NB4 (cell line): ENCODE data around the gene CHMP2A.

Experiments
- DNase-seq: peaks from one replicate; pipeline ENCODE4 v3.0.0; 2010; ENCODE audit warnings: low read depth
- H3K4me3 ChIP-seq: one replicate; pipeline ENCODE4 v1.5.1; 2011; ENCODE audit warnings: mild to moderate bottlenecking, low read depth, low read length, moderate library complexity
- MYC ChIP-seq: IDR thresholded peaks from 2 replicates; pipeline ENCODE4 v1.6.1; 2011; ENCODE audit warnings: low read depth, low read length
- POLR2A ChIP-seq: IDR thresholded peaks from 2 replicates; pipeline ENCODE4 v1.6.1; 2011; ENCODE audit warnings: mild to moderate bottlenecking; ENCODE audit not compliant: insufficient read length; ENCODE audit errors: extremely low read depth
- TF ChIP-seq, protein P1 (sequence below): IDR thresholded peaks from 2 replicates; pipeline ENCODE4 v1.6.1; 2011; ENCODE audit warnings: low read depth, low read length
- TF ChIP-seq, protein P2 (sequence below): IDR thresholded peaks from one replicate; pipeline ENCODE4 v1.5.1; 2012; ENCODE audit warnings: low read depth, low read length

Gene CHMP2A

DNA sequence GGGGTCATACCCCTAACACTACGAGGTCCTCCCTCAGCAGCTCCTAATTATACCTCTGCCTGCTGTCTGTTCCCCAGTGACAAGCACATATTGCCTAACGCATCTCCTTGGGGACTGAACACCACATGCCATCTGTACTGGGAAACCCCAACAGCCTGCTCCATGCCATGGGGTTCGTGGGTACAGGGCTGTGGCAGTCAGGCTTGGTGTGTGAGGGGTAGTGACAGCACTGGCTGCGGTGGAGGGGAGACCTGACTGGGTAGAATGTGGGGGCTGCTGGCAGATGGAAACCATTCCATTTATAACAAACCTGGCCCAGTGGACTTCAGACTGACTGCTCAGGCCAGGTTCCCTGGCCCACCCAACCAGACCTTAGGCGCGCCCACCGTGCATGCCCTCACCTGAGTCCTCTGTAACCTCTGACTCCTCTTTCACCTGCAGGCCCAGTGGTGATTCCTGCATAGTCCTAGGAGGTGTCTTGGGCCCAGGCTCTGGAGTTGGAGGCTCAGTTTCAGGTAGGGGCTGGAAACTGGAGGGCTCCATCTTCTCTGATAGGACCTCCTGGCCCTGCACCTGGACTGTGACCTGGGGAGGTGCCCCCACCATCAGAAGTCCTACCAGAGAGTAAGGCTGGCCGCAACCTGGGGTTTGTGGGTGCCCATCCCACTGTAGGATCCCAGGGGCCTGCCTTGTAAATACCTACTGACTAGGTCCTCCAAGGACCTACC lies 15.2 kb upstream of the CHMP2A start:
- H3K4me3 ChIP-seq: peak overlapping the region; percentile 37
- TF ChIP-seq MYC: peak; percentile 52; the same call in 1 of the 2 replicates
- TF ChIP-seq, protein P1, sequence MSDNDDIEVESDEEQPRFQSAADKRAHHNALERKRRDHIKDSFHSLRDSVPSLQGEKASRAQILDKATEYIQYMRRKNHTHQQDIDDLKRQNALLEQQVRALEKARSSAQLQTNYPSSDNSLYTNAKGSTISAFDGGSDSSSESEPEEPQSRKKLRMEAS: peak; percentile 17; the same call in 1 of the 2 replicates
- TF ChIP-seq, protein P2, sequence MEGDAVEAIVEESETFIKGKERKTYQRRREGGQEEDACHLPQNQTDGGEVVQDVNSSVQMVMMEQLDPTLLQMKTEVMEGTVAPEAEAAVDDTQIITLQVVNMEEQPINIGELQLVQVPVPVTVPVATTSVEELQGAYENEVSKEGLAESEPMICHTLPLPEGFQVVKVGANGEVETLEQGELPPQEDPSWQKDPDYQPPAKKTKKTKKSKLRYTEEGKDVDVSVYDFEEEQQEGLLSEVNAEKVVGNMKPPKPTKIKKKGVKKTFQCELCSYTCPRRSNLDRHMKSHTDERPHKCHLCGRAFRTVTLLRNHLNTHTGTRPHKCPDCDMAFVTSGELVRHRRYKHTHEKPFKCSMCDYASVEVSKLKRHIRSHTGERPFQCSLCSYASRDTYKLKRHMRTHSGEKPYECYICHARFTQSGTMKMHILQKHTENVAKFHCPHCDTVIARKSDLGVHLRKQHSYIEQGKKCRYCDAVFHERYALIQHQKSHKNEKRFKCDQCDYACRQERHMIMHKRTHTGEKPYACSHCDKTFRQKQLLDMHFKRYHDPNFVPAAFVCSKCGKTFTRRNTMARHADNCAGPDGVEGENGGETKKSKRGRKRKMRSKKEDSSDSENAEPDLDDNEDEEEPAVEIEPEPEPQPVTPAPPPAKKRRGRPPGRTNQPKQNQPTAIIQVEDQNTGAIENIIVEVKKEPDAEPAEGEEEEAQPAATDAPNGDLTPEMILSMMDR: no peak
- peak; percentile 79 for DNase-seq

DNA sequence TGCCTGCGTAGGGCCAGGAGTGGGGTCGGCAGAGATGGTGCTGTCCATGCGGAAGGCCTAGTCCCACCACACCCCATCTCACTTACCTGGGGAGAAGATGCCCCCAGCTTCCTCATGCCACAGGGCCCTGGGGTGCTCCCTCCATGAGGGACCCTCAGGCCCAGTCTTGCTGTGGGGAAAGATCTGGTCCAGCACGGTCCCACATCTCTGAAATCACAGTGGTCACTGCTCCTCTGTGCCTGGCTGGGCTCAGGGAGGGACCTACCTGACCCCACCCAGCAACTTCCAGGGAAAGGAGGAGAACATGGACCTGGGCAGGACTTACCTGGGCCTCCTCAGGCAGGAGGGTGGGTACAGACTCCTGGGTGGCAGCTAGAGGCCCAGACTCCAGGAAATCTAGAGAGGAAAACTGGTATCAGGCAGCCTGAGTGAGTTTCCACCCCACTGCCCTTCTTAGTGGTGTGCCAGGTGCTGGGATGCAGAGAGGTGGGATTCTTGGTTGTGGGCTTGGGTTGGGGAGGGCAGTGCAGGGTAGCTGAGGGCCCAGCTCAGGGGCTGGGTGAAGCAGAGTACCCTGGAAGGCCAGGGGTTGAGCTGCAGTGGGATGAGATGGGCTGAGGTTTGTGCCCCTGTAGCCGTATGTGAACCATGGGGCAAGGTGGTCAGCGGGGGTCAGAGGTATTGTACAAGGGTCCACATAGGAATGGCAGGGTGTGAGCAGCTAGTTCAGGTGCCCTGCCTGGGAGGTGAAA lies 14.5 kb upstream of the CHMP2A start:
- H3K4me3 ChIP-seq: no peak overlapping the region
- TF ChIP-seq POLR2A (no peak), MYC (no peak)
- TF ChIP-seq, protein P1: no peak
- TF ChIP-seq, protein P2: no peak
- DNase-seq: no peak

DNA sequence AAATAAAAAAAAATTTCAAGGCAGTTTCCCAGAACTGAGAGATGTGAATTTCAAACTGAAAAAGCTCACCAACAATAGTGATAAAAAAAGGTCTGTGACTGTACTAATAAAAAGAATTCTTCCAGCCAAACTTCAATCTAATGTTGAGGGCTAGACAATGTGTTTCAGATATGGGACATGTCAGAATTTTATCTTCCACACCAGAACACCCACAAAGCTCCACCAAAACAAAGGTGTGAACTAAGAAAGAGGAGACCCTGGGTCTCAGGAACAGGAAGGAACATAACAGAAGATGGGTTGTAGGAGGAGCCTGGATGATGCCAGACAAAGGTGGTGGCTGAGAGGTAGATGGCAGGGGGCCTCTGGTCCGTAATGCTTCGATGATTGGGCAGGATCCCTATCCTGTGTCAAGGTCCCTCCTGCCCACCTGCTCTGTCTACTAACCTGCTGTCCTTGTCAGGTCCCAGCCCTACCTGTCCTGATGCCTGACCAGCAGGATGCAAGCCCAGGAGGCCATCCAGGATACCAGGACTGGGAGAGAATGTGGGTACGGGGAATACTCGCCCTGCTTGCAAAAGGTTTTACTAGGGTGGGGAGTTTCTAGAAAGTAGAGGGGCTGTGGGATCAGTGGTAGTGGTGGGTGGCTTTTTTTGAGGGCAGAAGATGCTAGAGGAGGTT lies 13.7 kb upstream of the CHMP2A start:
- no peak overlapping the region for H3K4me3 ChIP-seq
- DNase-seq: no peak
- TF ChIP-seq MYC: no peak
- no peak for TF ChIP-seq POLR2A
- TF ChIP-seq, protein P1: no peak
- TF ChIP-seq, protein P2: no peak

DNA sequence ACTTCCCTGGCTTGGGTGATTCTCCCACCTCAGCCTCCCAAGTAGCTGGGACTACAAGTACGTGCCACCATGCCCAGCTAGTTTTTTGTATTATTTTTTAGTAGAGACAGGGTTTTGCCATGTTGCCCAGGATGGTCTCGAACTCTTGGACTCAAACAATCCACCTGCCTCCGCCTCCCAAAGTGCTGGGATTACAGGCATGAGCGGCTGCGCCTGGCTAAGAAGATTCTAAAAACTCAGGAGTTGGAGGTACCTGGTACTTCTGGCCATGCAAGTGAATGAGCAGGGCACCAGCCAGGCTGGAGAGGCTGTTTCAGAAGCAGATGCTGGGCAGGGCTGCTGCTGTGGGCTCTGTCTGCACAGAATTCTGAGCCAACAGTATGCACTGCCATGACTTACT lies 12.1 kb upstream of the CHMP2A start:
- no peak overlapping the region for H3K4me3 ChIP-seq
- DNase-seq: no peak
- no peak for TF ChIP-seq POLR2A
- TF ChIP-seq, protein P2: no peak
- TF ChIP-seq, protein P1: no peak
- TF ChIP-seq MYC: no peak

DNA sequence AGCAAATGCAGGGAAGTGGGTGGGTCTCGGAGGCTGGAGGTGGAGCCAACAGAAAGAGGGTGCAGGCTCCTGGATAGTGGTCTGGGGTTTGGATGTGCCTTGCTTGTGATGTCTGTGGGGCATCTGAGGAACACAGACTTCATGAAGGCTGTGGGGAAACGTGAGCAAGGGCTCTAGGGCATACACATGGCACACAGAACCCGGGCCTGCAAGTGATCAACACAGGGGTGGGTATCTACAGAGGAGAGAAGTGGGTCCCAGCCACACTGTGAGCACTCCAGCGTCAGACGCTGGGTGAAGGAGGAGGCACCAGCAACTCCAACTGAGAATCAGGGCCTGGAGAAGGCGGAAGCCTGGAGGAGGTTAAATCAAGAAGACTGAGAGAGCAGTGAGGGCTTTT lies 8.9 kb upstream of the CHMP2A start:
- TF ChIP-seq MYC (no peak), POLR2A (no peak)
- TF ChIP-seq, protein P2: no peak
- TF ChIP-seq, protein P1: no peak
- DNase-seq: no peak
- H3K4me3 ChIP-seq: no peak overlapping the region
